Embryonic facial prominence (tissue), 1 donor: ENCODE measurements around the gene KRT13.

Experiments
- DNase-seq: peaks from one replicate; pipeline ENCODE4 v3.0.0-alpha.2; 2016; ENCODE audit errors: extremely low spot score

KRT13 gene

GRCh38 chr17:41467561-41467960 is 37.9 kb downstream of the KRT13 start:
- DNase-seq, result no peak

GRCh38 chr17:41466988-41467387 is 38.4 kb downstream of the KRT13 start, which contains the start of gene KRT32:
TSS of gene KRT32 (minus strand) at chr17:41467386. CDS start at chr17:41467325, 61 bp downstream.
- DNase-seq, result no peak

- DNase-seq, result no peak
These were observed 40.7 kb downstream of the KRT13 start for GRCh38 chr17:41464682-41465081.

- no peak for DNase-seq
These were observed 41.2 kb downstream of the KRT13 start for GRCh38 chr17:41464173-41464572.

- no peak for DNase-seq
These were observed 41.7 kb downstream of the KRT13 start for GRCh38 chr17:41463746-41464145.

- no peak for DNase-seq
These were observed 42.7 kb downstream of the KRT13 start for GRCh38 chr17:41462705-41463104.

GRCh38 chr17:41457676-41458075 is 47.7 kb downstream of the KRT13 start:
- no peak for DNase-seq

- no peak for DNase-seq
These were observed 49.2 kb downstream of the KRT13 start for GRCh38 chr17:41456204-41456603.

- no peak for DNase-seq
These were observed 50.2 kb downstream of the KRT13 start for GRCh38 chr17:41455236-41455635.

- no peak for DNase-seq
These were observed 52.3 kb downstream of the KRT13 start for GRCh38 chr17:41453066-41453465.

- no peak for DNase-seq
These were observed 53.1 kb downstream of the KRT13 start for GRCh38 chr17:41452281-41452680.

- no peak for DNase-seq
These were observed 54.2 kb downstream of the KRT13 start for GRCh38 chr17:41451154-41451728.
